AG10803 (cell line): Measurements from ENCODE around the gene OR6C76.
"Not testable (repeated sequence)": the region's sequence is repeated elsewhere in the genome, so short reads cannot be mapped to it uniquely, and the experiment has no call there.

ENCODE experiments used
- DNase-seq: peaks from one replicate; pipeline ENCODE4 v3.0.0; 2010; ENCODE audit warnings: low read depth
- H3K4me3 ChIP-seq: 2 replicates; pipeline ENCODE4 v1.5.1; 2011; ENCODE audit warnings: mild to moderate bottlenecking, low read length, control low read depth
- CTCF ChIP-seq: conservative IDR thresholded peaks from 2 replicates; pipeline ENCODE4 v1.5.1; 2011; ENCODE audit warnings: mild to moderate bottlenecking, low read length, control low read depth, inconsistent platforms

The OR6C76 gene

GRCh38 chr12:55448825-55449224 lies 22.8 kb downstream of the OR6C76 start:
- no peak for TF ChIP-seq CTCF
- no peak for DNase-seq
- H3K4me3 ChIP-seq, result no peak overlapping the region

GRCh38 chr12:55464926-55465325 lies 38.9 kb downstream of the OR6C76 start:
- H3K4me3 ChIP-seq, DNase-seq: not testable (repeated sequence)

- no peak for TF ChIP-seq CTCF
- H3K4me3 ChIP-seq, result no peak overlapping the region
- no peak for DNase-seq
These were observed 41.8 kb downstream of the OR6C76 start for GRCh38 chr12:55467836-55468235.

GRCh38 chr12:55469291-55469690 lies 43.2 kb downstream of the OR6C76 start:
- TF ChIP-seq CTCF, result no peak
- no peak overlapping the region for H3K4me3 ChIP-seq
- DNase-seq, result no peak

GRCh38 chr12:55470088-55470829 lies 44.2 kb downstream of the OR6C76 start, which contains the start of gene OR6C70:
Gene OR6C70, minus strand, starts transcription at chr12:55470138. Its CDS starts 0 bp downstream, at chr12:55470138.
- no peak within 1 kb of the TSS for H3K4me3 ChIP-seq
- DNase-seq, result no peak
- TF ChIP-seq CTCF, result no peak

GRCh38 chr12:55472264-55472663 lies 46.2 kb downstream of the OR6C76 start:
- no peak overlapping the region for H3K4me3 ChIP-seq
- no peak for TF ChIP-seq CTCF
- DNase-seq, result no peak
